Adrenal gland (tissue), 19 donors: ENCODE measurements around the gene NAB2. TPM values are rescaled to one million over a fixed set of nuclear protein-coding genes. Genes with fewer than 3 reads are reported as not detected.

Experiments
- DNase-seq, 7 donors: peaks; one replicate each; pipeline ENCODE4 v3.0.0-alpha.2; 2019 to 2020
- H3K27ac ChIP-seq, 5 donors: fragments of 200-600 bp; sonication (generic) in 4 of 5; 1 replicate in 3 of 5; 2 replicates in 2 of 5; pipeline versions ENCODE4 v1.5.1 to v1.8.0; 2016 to 2020; ENCODE audit warnings: mild to moderate bottlenecking in 1 of 5
- H3K27me3 ChIP-seq: fragments of 200-600 bp; 2 replicates; pipeline ENCODE4 v1.8.0; 2021
- H3K36me3 ChIP-seq, 2 donors: fragments of 200-600 bp; replicated peaks in 1 of 2; 1 replicate in 1 of 2; 2 replicates in 1 of 2; pipeline versions ENCODE4 v1.5.1 to v1.8.0; 2018 to 2022
- H3K4me1 ChIP-seq, 2 donors: fragments of 200-600 bp; replicated peaks in 1 of 2; 1 replicate in 1 of 2; 2 replicates in 1 of 2; pipeline versions ENCODE4 v1.5.1 to v1.8.0; 2018 to 2021
- H3K4me3 ChIP-seq, 4 donors: fragments of 200-600 bp; sonication (generic) in 3 of 4; one replicate each; pipeline ENCODE4 v1.5.1; 2016 to 2018
- H3K9me3 ChIP-seq, 3 donors: fragments of 200-600 bp; sonication (generic) in 1 of 3; replicated peaks in 1 of 3; 1 replicate in 2 of 3; 2 replicates in 1 of 3; pipeline versions ENCODE4 v1.5.1 to v1.8.0; 2016 to 2021
- POLR2A ChIP-seq, 2 donors: fragments of 450-650 bp; IDR thresholded peaks; one replicate each; pipeline ENCODE4 v1.6.1; 2017; ENCODE audit warnings: antibody characterized with exemption in 2 of 2, mild to moderate bottlenecking in 2 of 2, moderate library complexity in 1 of 2
- WGBS, 4 donors: extraction: QIAGEN DNeasy Blood & Tissue Kit in 2 of 4; methylation state at CpG; one replicate each; pipeline versions ENCODE4 v1.1.5 to v1.1.7; 2013 to 2017; 5-methylcytosine and 5-hydroxymethylcytosine counted together
- intact Hi-C, 2 donors: fragments of 100-400 bp; cut with DNase I; formaldehyde crosslinking; loops; one replicate each; pipeline versions ENCODE4 v1.14.1 to v1.15.0; 2022 to 2023
- long read RNA-seq, 10 donors: library from polyadenylated mRNA in 3 of 10; unstranded in 2 of 10; stranded (forward) in 1 of 10; transcript quantifications; one replicate each; pipeline ENCODE4 v2.0.0 and lab custom pipeline, GENCODE V29; 2021 to 2026
- polyA plus RNA-seq, 3 donors: library from polyadenylated mRNA; stranded (reverse); fragments of 200-250 nt in 2 of 3; fragments of 350-450 nt in 1 of 3; fragmentation: Illumina TruSeq in 1 of 3; extraction: RNeasy Lipid Tissue Mini Kit (QIAGEN cat#74804) in 1 of 3; gene quantifications; one replicate each; pipeline ENCODE4 v1.2.3, GENCODE V29; 2013 to 2014
- total RNA-seq, 9 donors: library from RNA; depleted of rRNA in 4 of 9; stranded (reverse); fragments of >200 nt in 4 of 9; fragments of 120-200 nt in 1 of 9; fragmentation: NEBNext Ultra II Directional in 1 of 9; extraction: Animal tissue kit (Norgen Biotek cat#: 25700) in 1 of 9; gene quantifications; one replicate each; pipeline versions ENCODE4 v1.1.0 to v1.2.4, GENCODE V29; 2013 to 2023
- TF ChIP-seq, protein P1 (sequence below), 6 experiments: fragments of 450-650 bp in 4 of 6; fragments of 200-600 bp in 2 of 6; sonication (generic) in 1 of 6; IDR thresholded peaks; 1 replicate in 5 of 6; 2 replicates in 1 of 6; pipeline versions ENCODE4 v1.5.1 to v1.8.0; 2016 to 2021; ENCODE audit warnings: antibody characterized with exemption in 6 of 6, mild to moderate bottlenecking in 2 of 6, moderate library complexity in 1 of 6
- donor health status: healthy with polysubstance abuse.
- donor health status: Bipolar disorder and iron deficiency.
- donor health status: DM: yes; HTN: yes; CAD: no.
- donor health status: DM: no; HTN: no; CAD: no.
- donor health status: DM: no; HTN: no; CAD: no.
- donor health status: DM: yes; HTN: yes; CAD: no.

The NAB2 gene, protein sequence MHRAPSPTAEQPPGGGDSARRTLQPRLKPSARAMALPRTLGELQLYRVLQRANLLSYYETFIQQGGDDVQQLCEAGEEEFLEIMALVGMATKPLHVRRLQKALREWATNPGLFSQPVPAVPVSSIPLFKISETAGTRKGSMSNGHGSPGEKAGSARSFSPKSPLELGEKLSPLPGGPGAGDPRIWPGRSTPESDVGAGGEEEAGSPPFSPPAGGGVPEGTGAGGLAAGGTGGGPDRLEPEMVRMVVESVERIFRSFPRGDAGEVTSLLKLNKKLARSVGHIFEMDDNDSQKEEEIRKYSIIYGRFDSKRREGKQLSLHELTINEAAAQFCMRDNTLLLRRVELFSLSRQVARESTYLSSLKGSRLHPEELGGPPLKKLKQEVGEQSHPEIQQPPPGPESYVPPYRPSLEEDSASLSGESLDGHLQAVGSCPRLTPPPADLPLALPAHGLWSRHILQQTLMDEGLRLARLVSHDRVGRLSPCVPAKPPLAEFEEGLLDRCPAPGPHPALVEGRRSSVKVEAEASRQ
- 10 to 100 TPM; 11.4 to 36.0 (median 18.1) TPM for total RNA-seq
- 10 to 100 TPM in 2 of 3 donors, 1 to 10 TPM in 1; 9.4 to 64.6 (median 56.9) TPM for polyA plus RNA-seq
- long read RNA-seq, donor 1, partial matches to known transcripts = 31 of 33 reads
- long read RNA-seq, donor 1, other reads (novel, unspliced or antisense) = 0 of 33 reads
- long read RNA-seq, donor 2, partial matches to known transcripts = 41 of 44 reads
- long read RNA-seq, donor 2, other reads (novel, unspliced or antisense) = 0 of 44 reads
- long read RNA-seq, donor 3 = 0 reads
- long read RNA-seq, donor 4, partial matches to known transcripts = 3 of 3 reads
- long read RNA-seq, donor 4, other reads (novel, unspliced or antisense) = 0 of 3 reads
- long read RNA-seq, donor 5, transcript NAB2-201 (7 exons, 2,711 nt) = major isoform, 12 of 16 reads
- long read RNA-seq, donor 5, partial matches to known transcripts = 3 of 16 reads
- long read RNA-seq, donor 5, other reads (novel, unspliced or antisense) = 1 of 16 reads
- long read RNA-seq, donor 6, partial matches to known transcripts = 2 of 3 reads
- long read RNA-seq, donor 6, other reads (novel, unspliced or antisense) = 1 of 3 reads
- long read RNA-seq, donor 7 = 0 reads
- long read RNA-seq, donor 8, partial matches to known transcripts = 80 of 84 reads
- long read RNA-seq, donor 8, other reads (novel, unspliced or antisense) = 0 of 84 reads
- long read RNA-seq, donor 9, partial matches to known transcripts = 42 of 42 reads
- long read RNA-seq, donor 9, other reads (novel, unspliced or antisense) = 0 of 42 reads
- long read RNA-seq, donor 10, partial matches to known transcripts = 63 of 64 reads
- long read RNA-seq, donor 10, other reads (novel, unspliced or antisense) = 0 of 64 reads

GRCh38 chr12:57088354-57089270, at the start of gene NAB2:
TSS of gene NAB2 (plus strand) at chr12:57089114. CDS start at chr12:57089272, 158 bp downstream.
- peaks cover 13 to 39% of the 10 kb centered on the region in 2 donors for H3K4me1 ChIP-seq
- 0 to 1% (median 0%) methylated on average over 14 to 91 of the region's 91 CpGs for WGBS, 4 donors
- intact Hi-C loops = loop anchor here in 1 of 2 donors (2.0 kb wide), 1 partner anchor 22 kb away; the partner anchor contains the start of gene STAT6

DNA sequence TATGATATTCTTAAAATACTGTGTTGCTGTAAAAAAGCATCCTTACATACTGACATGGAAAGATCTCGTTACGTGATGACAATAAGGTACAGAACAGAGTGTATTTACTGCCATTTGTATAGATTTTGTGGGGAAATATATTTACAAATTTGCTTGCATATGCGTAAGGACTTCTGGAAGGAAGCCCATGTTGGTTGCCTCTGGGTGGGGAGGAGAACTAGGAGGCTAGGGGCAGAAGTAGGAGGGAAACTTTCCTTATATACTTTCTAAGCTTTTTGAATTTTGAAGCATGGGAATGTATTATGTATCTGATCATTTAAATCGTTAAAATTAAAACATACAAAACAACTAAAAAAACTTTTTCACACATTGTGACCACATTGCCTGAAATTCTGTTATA, 48.7 kb upstream of the NAB2 start:
- H3K27me3 ChIP-seq = no peaks in the 10 kb centered on the region
- no peak for DNase-seq
- no peak overlapping the region for H3K27ac ChIP-seq
- no peak overlapping the region for H3K4me3 ChIP-seq
- intact Hi-C loops = no loop called here
- no peaks in the 10 kb centered on the region for H3K4me1 ChIP-seq
- 83 to 92% (median 86%) methylated on average over 4 of the region's 4 CpGs for WGBS, 4 donors
- TF ChIP-seq, protein P1, sequence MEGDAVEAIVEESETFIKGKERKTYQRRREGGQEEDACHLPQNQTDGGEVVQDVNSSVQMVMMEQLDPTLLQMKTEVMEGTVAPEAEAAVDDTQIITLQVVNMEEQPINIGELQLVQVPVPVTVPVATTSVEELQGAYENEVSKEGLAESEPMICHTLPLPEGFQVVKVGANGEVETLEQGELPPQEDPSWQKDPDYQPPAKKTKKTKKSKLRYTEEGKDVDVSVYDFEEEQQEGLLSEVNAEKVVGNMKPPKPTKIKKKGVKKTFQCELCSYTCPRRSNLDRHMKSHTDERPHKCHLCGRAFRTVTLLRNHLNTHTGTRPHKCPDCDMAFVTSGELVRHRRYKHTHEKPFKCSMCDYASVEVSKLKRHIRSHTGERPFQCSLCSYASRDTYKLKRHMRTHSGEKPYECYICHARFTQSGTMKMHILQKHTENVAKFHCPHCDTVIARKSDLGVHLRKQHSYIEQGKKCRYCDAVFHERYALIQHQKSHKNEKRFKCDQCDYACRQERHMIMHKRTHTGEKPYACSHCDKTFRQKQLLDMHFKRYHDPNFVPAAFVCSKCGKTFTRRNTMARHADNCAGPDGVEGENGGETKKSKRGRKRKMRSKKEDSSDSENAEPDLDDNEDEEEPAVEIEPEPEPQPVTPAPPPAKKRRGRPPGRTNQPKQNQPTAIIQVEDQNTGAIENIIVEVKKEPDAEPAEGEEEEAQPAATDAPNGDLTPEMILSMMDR (IDR thresholded peaks at IDR 0.05) = no peak
- no peak for TF ChIP-seq POLR2A (IDR thresholded peaks at IDR 0.05)
- H3K36me3 ChIP-seq = no peaks in the 10 kb centered on the region
- H3K9me3 ChIP-seq = no peaks in the 10 kb centered on the region

More at GRCh38 chr12:57088354-57089270, at the start of gene NAB2:
- Histone ChIP-seq H3K27ac (peak within 1 kb of the TSS; percentile 98 to 99 (median 99)), H3K9me3 (no peaks in the 10 kb centered on the region), H3K36me3 (peaks cover 0 to 26% of the 10 kb centered on the region in 2 donors), H3K4me3 (peak within 1 kb of the TSS; percentile 36 to 81 (median 64)), H3K27me3 (no peaks in the 10 kb centered on the region)
- peak; percentile 95 to 99 (median 98) for DNase-seq
- peak; percentile 36 to 93 for TF ChIP-seq POLR2A (IDR thresholded peaks at IDR 0.05)
- TF ChIP-seq, protein P1 (IDR thresholded peaks at IDR 0.05) = peak in 1 of 6 experiments; percentile 16

GRCh38 chr12:57040750-57041149, 48.2 kb upstream of the NAB2 start:
- intact Hi-C loops = no loop called here
- H3K27ac ChIP-seq = no peak overlapping the region
- no peak overlapping the region for H3K4me3 ChIP-seq
- WGBS, 4 donors = 66 to 82% (median 69%) methylated on average over 2 of the region's 2 CpGs
- H3K36me3 ChIP-seq = no peaks in the 10 kb centered on the region
- H3K4me1 ChIP-seq = no peaks in the 10 kb centered on the region
- no peaks in the 10 kb centered on the region for H3K9me3 ChIP-seq
- no peak for DNase-seq
- TF ChIP-seq, protein P1 (IDR thresholded peaks at IDR 0.05) = no peak
- TF ChIP-seq POLR2A (IDR thresholded peaks at IDR 0.05) = no peak
- no peaks in the 10 kb centered on the region for H3K27me3 ChIP-seq
